Stimulated activated CD8-positive, alpha-beta memory T cell treated with anti-CD3 and anti-CD28 coated beads, Interleukin-7, amount 100 ng/mL, for 24 hours (primary cell): ENCODE results near the gene PCMTD2.

ENCODE experiments used
- DNase-seq: peaks from one replicate; pipeline ENCODE4 v3.0.0-alpha.2; 2020; ENCODE audit warnings: low read depth

The PCMTD2 gene

DNA sequence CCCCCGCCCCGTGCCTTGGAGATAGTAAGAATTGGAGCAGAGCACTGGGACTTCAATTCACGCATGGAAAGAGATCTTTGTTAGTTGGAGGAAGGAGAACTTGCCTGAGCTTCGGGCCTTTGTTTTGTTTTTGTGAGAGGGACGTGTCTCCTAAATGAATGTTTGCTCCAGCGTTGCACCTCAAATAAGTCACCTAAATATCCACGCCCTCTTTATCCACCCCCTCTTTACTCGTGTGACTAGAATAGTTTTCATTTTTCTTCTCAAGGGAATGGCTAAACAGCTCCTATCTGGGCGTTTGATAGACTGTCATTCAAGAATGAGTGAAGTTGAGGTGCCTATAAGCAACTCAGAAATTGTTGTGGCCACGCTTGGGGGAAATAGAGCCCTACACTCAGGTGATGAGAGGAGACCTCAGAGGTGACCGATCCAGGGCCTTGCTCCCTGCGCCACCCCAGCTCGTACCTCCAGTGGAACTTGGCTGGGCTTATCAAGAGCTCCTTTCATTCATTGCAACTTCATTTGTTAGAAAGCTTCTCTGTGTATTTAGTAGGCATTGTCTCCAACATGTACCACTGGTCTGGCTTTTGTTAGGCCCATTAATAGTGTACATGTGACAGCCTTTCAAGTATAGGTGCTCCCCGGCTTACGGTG lies 861 bp downstream of the PCMTD2 start:
- DNase-seq = no peak

- DNase-seq = no peak
These were observed 1.7 kb downstream of the PCMTD2 start for GRCh38 chr20:64257107-64257757.

DNA sequence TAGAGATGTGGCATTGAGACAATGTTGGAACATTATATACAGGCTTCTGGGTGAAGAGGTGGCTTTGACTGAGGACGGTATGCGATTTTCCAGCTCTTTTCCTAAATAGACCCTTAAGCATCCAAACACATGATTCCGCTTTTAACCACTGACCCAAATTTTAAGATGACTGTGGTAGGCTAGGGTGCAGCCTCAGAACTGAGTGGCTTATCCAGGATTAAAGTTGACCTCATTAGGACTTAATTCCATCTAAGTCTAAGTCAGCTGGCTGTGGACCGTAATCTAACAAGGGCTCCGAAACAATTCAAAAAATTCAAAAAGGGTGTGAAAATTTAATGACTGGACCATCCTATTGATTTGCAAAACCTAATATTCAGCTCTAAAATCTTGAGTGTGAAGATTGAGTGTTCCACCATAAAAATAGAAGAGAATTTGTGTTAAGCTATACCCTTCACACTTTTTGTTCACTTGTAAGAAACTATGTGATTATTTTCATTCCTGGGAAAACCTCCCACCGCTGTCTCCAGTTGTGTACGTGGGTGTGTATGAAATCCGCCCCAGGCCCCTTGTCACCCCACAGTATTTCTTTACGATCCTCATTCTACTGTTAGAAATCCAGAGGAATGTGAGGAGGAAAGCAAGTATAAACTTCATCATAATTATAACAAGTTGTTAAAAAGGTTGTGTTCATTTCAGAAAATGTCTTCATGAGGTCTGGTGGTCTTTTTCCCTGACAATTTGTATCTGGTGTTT lies 2.7 kb downstream of the PCMTD2 start:
- no peak for DNase-seq

GRCh38 chr20:64260239-64260638 lies 4.7 kb downstream of the PCMTD2 start:
- DNase-seq = no peak

DNA sequence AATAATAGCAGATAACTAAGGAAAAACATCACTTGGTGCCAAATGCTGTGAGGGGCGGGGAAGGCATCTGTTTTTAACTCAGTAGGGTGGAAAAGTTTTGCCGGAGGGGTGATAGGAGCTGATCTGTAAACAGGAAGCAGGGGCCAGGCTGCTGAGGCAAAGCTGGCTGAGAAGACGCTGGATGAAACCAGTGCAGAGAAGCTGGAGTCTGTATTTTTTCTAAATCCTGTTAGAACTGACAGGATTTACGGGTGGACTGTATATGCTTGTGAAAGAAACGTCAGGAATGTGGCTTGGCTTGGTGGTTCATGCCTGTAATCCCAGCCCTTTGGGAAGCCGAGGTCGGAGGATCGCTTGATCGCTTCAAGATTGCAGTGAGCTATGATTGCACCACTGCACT lies 5.6 kb downstream of the PCMTD2 start:
- DNase-seq = no peak

DNA sequence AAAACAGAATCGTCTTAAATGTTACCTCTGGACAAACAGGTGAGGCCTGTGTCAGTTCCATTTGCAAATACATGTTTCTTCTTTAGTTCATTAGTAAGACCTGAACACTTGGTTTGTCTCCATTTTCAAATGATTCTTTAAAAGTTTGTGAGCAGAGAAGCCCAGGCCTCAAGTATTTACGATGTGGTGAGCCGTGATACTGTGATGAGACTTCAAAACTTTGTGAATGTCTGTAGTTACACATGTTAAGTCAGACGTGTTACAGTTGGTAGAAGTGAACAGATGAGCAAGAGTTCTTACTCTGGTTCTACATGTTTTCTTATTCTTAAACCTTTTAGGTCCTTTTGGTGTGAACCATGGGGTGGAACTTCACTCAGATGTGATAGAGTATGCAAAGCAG lies 8.5 kb downstream of the PCMTD2 start:
- no peak for DNase-seq

GRCh38 chr20:64265201-64265600 lies 9.7 kb downstream of the PCMTD2 start:
- no peak for DNase-seq

DNA sequence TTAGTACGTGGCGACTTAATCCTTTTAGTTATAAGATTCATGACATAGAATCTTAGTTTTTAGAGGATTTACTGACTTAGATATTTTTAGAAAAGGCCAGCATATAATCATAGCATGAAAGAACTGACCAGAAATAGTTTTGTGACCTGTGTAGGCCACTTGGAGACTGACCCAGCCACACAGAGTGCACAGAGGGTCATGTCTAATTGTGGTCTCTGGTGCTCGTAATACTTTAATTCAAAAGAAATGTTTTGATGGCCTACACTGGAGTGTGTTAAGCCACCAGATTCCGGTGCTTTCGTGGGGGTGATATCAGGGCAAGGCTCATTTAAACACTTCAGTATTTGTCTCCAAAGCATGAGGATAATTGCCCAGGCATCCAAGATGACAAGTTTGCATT lies 11.4 kb downstream of the PCMTD2 start:
- DNase-seq = no peak

GRCh38 chr20:64268174-64268573 lies 12.6 kb downstream of the PCMTD2 start:
- DNase-seq = no peak

DNA sequence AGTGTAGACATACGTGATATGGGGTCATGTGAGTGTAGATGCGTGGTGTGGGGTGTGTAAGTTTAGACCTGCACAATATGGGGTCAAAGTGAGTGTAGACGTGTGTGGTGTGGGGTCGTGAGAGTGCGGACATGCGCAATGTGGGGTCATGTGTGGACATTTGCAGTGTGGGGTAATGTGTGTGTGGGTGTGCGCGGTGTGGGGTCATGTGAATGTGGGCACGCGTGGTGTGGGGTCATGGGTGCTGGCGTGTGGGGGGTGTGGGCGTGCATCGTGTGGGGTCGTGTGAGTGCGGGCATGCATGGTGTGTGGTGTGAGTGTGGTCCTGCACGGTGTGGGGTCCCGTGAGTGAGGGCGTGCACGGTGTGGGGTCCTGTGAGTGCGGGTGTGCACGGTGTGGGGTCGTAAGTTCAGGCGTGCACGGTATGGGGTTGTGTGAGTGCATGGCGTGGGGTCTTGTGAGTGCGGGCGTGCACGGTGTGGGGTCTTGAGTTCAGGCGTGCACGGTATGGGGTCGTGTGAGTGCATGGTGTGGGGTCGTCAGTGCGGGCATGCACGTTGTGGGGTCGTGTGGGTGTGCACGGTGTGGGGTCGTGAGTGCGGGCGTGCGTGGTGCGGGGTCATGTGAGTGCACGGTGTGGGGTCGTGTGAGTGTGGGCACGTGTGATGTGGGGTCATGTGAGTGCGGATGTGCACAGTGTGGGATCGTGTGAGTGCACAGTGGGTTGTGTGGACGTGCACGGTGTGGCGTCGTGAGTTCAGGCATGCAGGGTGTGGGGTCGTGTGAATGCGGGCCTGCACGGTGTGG lies 14.3 kb downstream of the PCMTD2 start:
- DNase-seq = no peak

DNA sequence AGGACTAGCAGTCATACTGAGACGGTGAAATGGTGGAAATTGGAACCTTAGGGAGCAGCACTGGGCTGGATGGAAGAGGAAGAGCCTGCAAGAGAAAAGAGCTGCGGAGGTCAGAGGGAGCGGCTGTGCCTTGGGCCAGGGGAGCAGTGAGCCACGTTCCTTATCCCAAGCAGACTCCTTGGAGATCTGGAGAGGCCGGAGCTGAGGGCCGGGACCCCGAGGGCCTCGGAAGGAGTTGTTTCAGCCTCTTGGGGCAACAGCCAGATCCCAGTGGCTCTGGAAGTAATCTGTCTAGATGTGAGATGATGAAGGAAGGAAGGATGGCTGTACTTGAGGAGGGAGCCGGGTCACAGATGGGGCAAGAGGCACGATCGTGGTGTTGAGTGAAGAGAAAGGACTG lies 16.1 kb downstream of the PCMTD2 start:
- DNase-seq = no peak

DNA sequence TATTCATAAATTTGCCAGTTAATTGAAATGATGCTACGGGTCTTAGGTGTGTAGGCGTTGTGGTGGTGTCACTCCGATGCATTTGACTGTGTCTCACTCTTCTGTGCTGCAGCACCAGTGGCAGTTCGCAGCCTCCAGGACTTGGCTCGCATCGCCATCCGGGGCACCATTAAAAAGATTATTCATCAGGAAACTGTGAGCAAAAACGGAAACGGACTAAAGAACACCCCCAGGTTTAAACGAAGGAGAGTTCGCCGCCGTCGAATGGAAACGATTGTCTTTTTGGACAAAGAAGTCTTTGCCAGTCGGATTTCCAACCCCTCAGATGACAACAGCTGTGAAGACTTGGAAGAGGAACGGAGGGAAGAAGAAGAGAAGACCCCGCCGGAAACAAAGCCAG lies 17.6 kb downstream of the PCMTD2 start:
- DNase-seq = no peak

DNA sequence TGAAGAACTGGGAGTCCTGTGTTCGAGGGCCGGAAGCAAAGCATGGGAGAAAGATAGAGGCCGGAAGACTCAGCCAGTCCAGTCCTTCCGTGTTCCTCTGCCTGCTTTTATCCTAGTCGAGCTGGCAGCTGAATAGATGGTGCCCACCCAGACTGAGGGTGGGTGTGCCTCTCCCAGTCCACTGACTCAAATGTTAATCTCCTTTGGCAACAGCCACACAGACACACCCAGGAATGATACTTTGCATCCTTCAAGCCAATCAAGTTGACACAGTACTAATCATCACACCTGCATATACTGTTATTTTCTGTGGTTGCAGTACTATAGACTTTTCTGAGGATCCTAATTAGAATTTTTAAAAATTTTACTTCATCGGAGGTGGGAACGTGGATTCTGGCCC lies 21.3 kb downstream of the PCMTD2 start:
- DNase-seq = no peak

GRCh38 chr20:64277571-64278316 lies 22.2 kb downstream of the PCMTD2 start:
- no peak for DNase-seq

- no peak for DNase-seq
These were observed 22.8 kb downstream of the PCMTD2 start for GRCh38 chr20:64278317-64278681.

DNA sequence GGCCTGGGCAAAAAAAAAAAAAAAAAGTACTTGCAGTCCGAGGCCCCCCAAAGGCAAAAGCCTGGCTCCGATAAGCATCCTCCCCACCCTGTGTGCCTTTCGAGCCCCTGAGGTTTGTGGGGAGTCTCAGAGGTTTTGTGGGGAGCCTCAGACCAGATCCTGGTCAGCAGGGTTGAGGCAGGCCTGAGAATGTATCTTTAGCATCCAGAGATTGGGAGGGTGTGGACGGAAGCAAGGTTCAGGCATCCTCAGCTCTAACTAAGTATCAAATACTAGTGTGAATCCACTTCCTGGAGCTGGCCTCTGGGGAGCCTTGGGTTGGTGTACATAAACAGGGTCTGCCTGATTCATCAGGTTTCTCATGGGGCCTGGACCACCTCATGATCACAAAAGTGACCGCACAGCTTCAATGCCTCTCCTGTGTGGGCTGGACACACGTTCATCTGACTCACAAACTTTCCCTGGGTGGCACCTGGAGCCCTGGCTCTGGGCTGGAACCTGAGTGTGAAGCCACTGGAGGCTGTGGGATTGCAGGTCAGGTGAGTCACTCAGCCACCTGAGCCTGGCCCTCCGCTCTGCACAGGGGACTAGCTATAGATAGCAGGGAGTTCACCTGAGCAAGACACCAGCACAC lies 24.4 kb downstream of the PCMTD2 start:
- DNase-seq = no peak

- DNase-seq = no peak
These were observed 24.9 kb downstream of the PCMTD2 start for GRCh38 chr20:64280460-64280843.

- no peak for DNase-seq
These were observed 28.1 kb downstream of the PCMTD2 start for GRCh38 chr20:64283646-64284045.

GRCh38 chr20:64285579-64286446 lies 30.3 kb downstream of the PCMTD2 start:
- DNase-seq = peak; percentile 57
